Upper lobe of right lung (tissue), 1 donor: ENCODE data around the gene DYNLRB1. TPM values are rescaled to one million over a fixed set of nuclear protein-coding genes. Genes with fewer than 3 reads are reported as not detected.
"Not testable (repeated sequence)": the region's sequence is repeated elsewhere in the genome, so short reads cannot be mapped to it uniquely, and the experiment has no call there.

ENCODE experiments used
- ATAC-seq: fragments of 200-7000 bp; cut with Tn5 transposase; one replicate; pipeline ENCODE4 v1.9.1; 2020; ENCODE audit warnings: mild to moderate bottlenecking, moderate library complexity
- DNase-seq: peaks from one replicate; pipeline ENCODE4 v3.0.0-alpha.2; 2020
- H3K27ac ChIP-seq: fragments of 200-600 bp; one replicate; pipeline ENCODE4 v1.8.0; 2022
- H3K27me3 ChIP-seq: fragments of 200-600 bp; one replicate; pipeline ENCODE4 v1.8.0; 2022; ENCODE audit warnings: mild to moderate bottlenecking
- H3K36me3 ChIP-seq: fragments of 200-600 bp; one replicate; pipeline ENCODE4 v1.8.0; 2022
- H3K4me1 ChIP-seq: fragments of 200-600 bp; one replicate; pipeline ENCODE4 v1.8.0; 2022
- H3K4me3 ChIP-seq: fragments of 200-600 bp; one replicate; pipeline ENCODE4 v1.8.0; 2022; ENCODE audit warnings: mild to moderate bottlenecking
- H3K9me3 ChIP-seq: fragments of 200-600 bp; one replicate; pipeline ENCODE4 v1.8.0; 2022
- intact Hi-C: fragments of 100-400 bp; cut with DNase I; formaldehyde crosslinking; loops from one replicate; pipeline ENCODE4 v1.11.0; 2022
- total RNA-seq: library from RNA; stranded (reverse); fragmentation: NEBNext Ultra II Directional; extraction: Animal tissue kit (Norgen Biotek cat#: 25700); gene quantifications from one replicate; pipeline ENCODE4 v1.2.1, GENCODE V29; 2021
- TF ChIP-seq, protein P1 (sequence below): fragments of 200-600 bp; IDR thresholded peaks from one replicate; pipeline ENCODE4 v1.8.0; 2022; ENCODE audit warnings: antibody characterized with exemption
- donor health status: DM: no; HTN: yes; CAD: no; lungs with severe emphysema.

Gene DYNLRB1
- total RNA-seq, 1 donor from 2014 or later: 146 TPM

DNA sequence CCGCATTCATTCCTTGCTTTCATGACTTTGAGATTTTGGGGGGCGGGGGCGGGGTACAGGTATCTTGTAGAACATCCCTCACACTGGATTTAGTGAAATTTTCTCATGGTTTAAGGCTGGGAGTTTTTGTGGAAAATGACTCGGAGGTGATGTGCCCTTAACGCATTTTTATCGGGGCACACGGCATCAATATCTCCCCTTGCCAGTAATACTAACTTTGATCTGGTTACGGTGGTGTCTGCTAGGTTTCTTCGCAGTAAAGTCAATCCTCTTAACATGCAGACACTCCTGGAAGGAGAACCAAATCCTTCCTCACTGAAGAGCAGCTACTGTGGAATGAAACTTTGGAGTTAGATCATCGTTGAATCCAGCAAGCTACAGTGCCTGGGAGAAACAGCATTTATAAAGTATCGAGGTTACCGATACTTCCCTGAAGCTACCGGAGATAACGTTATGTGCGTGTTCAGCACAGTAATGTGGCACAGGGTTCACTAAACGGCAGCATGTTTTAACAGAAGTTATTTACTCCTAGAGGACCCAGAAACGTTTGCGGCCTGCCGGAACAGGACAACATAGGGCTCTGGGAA, 1.2 kb upstream of the DYNLRB1 start:
- peaks cover 15% of the 10 kb centered on the region for H3K4me1 ChIP-seq
- TF ChIP-seq, protein P1, sequence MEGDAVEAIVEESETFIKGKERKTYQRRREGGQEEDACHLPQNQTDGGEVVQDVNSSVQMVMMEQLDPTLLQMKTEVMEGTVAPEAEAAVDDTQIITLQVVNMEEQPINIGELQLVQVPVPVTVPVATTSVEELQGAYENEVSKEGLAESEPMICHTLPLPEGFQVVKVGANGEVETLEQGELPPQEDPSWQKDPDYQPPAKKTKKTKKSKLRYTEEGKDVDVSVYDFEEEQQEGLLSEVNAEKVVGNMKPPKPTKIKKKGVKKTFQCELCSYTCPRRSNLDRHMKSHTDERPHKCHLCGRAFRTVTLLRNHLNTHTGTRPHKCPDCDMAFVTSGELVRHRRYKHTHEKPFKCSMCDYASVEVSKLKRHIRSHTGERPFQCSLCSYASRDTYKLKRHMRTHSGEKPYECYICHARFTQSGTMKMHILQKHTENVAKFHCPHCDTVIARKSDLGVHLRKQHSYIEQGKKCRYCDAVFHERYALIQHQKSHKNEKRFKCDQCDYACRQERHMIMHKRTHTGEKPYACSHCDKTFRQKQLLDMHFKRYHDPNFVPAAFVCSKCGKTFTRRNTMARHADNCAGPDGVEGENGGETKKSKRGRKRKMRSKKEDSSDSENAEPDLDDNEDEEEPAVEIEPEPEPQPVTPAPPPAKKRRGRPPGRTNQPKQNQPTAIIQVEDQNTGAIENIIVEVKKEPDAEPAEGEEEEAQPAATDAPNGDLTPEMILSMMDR: no peak
- DNase-seq (no peak), ATAC-seq (no peak)
- peaks cover 10% of the 10 kb centered on the region for H3K36me3 ChIP-seq
- peak overlapping the region; percentile 95 for H3K27ac ChIP-seq
- H3K4me3 ChIP-seq: peak overlapping the region; percentile 76
- no peaks in the 10 kb centered on the region for H3K27me3 ChIP-seq
- intact Hi-C loops: no loop called here
- no peaks in the 10 kb centered on the region for H3K9me3 ChIP-seq

DNA sequence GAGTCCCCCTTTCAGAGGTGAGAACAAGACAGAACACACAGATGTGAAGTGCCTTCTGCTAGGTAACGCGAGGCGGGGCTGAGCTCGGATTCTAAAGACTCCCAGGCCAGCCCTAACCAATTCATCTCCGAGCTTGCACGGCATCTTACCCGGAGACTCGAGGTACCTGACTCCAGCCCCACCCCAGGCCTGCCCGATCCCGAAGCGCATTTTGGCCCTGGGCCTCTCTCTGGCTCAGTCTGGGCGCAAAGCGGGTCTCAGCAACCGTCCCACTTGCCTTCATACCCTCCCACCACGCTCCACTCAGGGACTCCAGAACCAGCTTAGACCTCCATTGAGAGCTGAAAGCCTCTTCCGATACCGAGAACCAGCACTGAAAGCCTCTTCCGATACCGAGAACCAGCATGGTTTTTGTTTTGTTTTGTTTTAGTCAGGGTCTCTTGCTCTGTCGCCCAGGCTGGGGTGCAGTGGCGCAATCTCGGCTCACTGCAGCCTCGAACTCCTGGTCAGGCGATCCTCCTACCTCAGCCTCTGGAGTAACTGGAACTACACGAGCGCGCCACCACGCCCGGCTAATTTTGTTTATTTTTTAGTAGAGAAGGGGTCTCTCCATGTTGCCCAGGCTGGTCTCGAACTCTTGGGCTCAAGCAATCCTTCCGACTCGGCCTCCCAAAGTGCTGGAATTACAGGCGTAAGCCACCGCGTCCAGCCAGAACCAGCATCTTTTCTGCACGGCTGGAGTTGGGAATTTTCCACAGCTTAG, 557 bp upstream of the DYNLRB1 start:
- intact Hi-C loops: no loop called here
- H3K4me1 ChIP-seq: peaks cover 15% of the 10 kb centered on the region
- H3K36me3 ChIP-seq: peaks cover 16% of the 10 kb centered on the region
- DNase-seq: peak; percentile 84
- TF ChIP-seq, protein P1: no peak
- H3K4me3 ChIP-seq: peak overlapping the region; percentile 76
- peak overlapping the region; percentile 95 for H3K27ac ChIP-seq
- peak; percentile 84 for ATAC-seq
- no peaks in the 10 kb centered on the region for H3K27me3 ChIP-seq
- H3K9me3 ChIP-seq: no peaks in the 10 kb centered on the region

DNA sequence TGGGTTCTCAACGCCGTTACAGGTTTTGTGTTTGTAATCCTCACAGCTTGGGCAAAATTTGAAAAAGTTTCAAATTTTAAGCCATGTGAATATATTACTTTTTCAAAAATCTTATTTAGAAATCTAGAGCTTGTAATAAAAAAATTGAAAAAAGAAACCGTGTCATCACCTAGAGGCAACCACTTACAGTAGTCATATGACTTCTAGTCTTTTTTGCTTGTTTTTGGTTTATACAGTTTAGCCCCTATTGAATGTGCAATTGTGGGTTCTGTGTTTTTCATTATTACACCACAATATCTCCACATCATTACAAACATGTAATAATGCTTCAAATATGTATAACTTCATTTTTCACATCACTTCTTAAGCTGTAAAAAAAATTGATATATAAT, 888 bp downstream of the DYNLRB1 start:
- Histone ChIP-seq H3K4me1 (peaks cover 15% of the 10 kb centered on the region), H3K36me3 (peaks cover 26% of the 10 kb centered on the region), H3K4me3 (peak overlapping the region; percentile 76), H3K27ac (peak overlapping the region; percentile 95), H3K27me3 (no peaks in the 10 kb centered on the region), H3K9me3 (no peaks in the 10 kb centered on the region)
- intact Hi-C loops: no loop called here
- DNase-seq: no peak
- ATAC-seq: no peak
- TF ChIP-seq, protein P1: no peak

- H3K9me3 ChIP-seq, H3K4me3 ChIP-seq, H3K27ac ChIP-seq, intact Hi-C loops, ATAC-seq, DNase-seq, H3K27me3 ChIP-seq: not testable (repeated sequence)
- Histone ChIP-seq H3K36me3 (peaks cover 26% of the 10 kb centered on the region), H3K4me1 (peaks cover 15% of the 10 kb centered on the region)
Observed at GRCh38 chr20:34518863-34519262, 2.6 kb downstream of the DYNLRB1 start.

GRCh38 chr20:34519841-34520240, 3.6 kb downstream of the DYNLRB1 start:
- peaks cover 26% of the 10 kb centered on the region for H3K36me3 ChIP-seq
- H3K27ac ChIP-seq, ATAC-seq, DNase-seq, intact Hi-C loops, H3K9me3 ChIP-seq, H3K4me3 ChIP-seq, H3K27me3 ChIP-seq: not testable (repeated sequence)
- peaks cover 13% of the 10 kb centered on the region for H3K4me1 ChIP-seq

- H3K27ac ChIP-seq: no peak overlapping the region
- ATAC-seq (peak; percentile 66), DNase-seq (no peak)
- intact Hi-C loops: no loop called here
- H3K27me3 ChIP-seq: no peaks in the 10 kb centered on the region
- peaks cover 44% of the 10 kb centered on the region for H3K36me3 ChIP-seq
- H3K9me3 ChIP-seq: no peaks in the 10 kb centered on the region
- TF ChIP-seq, protein P1: peak; percentile 46
- H3K4me1 ChIP-seq: peaks cover 29% of the 10 kb centered on the region
- no peak overlapping the region for H3K4me3 ChIP-seq
Observed at GRCh38 chr20:34522969-34523871, 7.0 kb downstream of the DYNLRB1 start.
